GM13976 (cell line): ENCODE data around the gene LINGO3.

Experiments used
- DNase-seq: peaks from one replicate; pipeline ENCODE4 v3.0.0; 2012; ENCODE audit warnings: low spot score
- CTCF ChIP-seq: IDR thresholded peaks from 2 replicates; pipeline ENCODE4 v1.5.1; 2012; ENCODE audit warnings: borderline replicate concordance, mild to moderate bottlenecking; ENCODE audit not compliant: insufficient read depth; ENCODE audit errors: extremely low read depth, missing control alignments, control extremely low read depth
- in situ Hi-C: fragments of 300-500 bp; cut with MboI; formaldehyde crosslinking; loops from one replicate; pipeline ENCODE4 v1.12.0; 2022; ENCODE audit warnings: low sequenced_read_pairs, mixed read lengths, inconsistent platforms; ENCODE audit not compliant: unreplicated experiment

The LINGO3 gene

GRCh38 chr19:2268861-2269243, 39.1 kb downstream of the LINGO3 start:
- no peak for TF ChIP-seq CTCF
- no peak for DNase-seq
- in situ Hi-C loops: no loop called here

- in situ Hi-C loops: no loop called here
- TF ChIP-seq CTCF: no peak
- no peak for DNase-seq
Measured at GRCh38 chr19:2268480-2268830, 39.5 kb downstream of the LINGO3 start.

GRCh38 chr19:2266183-2266993, 41.6 kb downstream of the LINGO3 start:
- DNase-seq: peak; percentile 78
- TF ChIP-seq CTCF: no peak
- in situ Hi-C loops: no loop called here

- no peak for DNase-seq
- in situ Hi-C loops: no loop called here
- TF ChIP-seq CTCF: peak; percentile 61
Measured at GRCh38 chr19:2261438-2262172, 46.3 kb downstream of the LINGO3 start.

GRCh38 chr19:2260341-2260805, 47.6 kb downstream of the LINGO3 start:
- no peak for DNase-seq
- in situ Hi-C loops: no loop called here
- TF ChIP-seq CTCF: no peak

- no peak for DNase-seq
- TF ChIP-seq CTCF: no peak
- in situ Hi-C loops: no loop called here
Measured at GRCh38 chr19:2259336-2259735, 48.6 kb downstream of the LINGO3 start.
